ENCODE measurements around the gene CTXN3. TPM values are rescaled to one million over a fixed set of nuclear protein-coding genes. Genes with fewer than 3 reads are reported as not detected.

CTXN3 gene
- total RNA-seq, 3 donors from 2014 or later, result not detected

- intact Hi-C loops (cut with DNase I; ENCODE audit: low total_unique reads), result no loop called here
- Histone ChIP-seq H3K27me3 (no peaks in the 10 kb centered on the region), H3K36me3 (no peaks in the 10 kb centered on the region), H3K27ac (no peak overlapping the region), H3K9me3 (no peaks in the 10 kb centered on the region), H3K4me3 (no peak overlapping the region), H3K4me1 (no peaks in the 10 kb centered on the region)
- TF ChIP-seq POLR2A (IDR thresholded peaks at IDR 0.05), result no peak
- no peak for TF ChIP-seq POLR2AphosphoS5 (IDR thresholded peaks at IDR 0.05)
- TF ChIP-seq CTCF (IDR thresholded peaks at IDR 0.05), result no peak
- no peak for DNase-seq (ENCODE audit: low spot score in 2 of 2)
These were observed 49.2 kb downstream of the CTXN3 start for GRCh38 chr5:127697894-127698600.

GRCh38 chr5:127699416-127699815 lies 50.5 kb downstream of the CTXN3 start:
- no peak for TF ChIP-seq CTCF (IDR thresholded peaks at IDR 0.05)
- TF ChIP-seq POLR2A (IDR thresholded peaks at IDR 0.05), result no peak
- no peak for TF ChIP-seq POLR2AphosphoS5 (IDR thresholded peaks at IDR 0.05)
- no peak for DNase-seq (ENCODE audit: low spot score in 2 of 2)
- Histone ChIP-seq H3K4me1 (no peaks in the 10 kb centered on the region), H3K4me3 (no peak overlapping the region), H3K27me3 (no peaks in the 10 kb centered on the region), H3K9me3 (no peaks in the 10 kb centered on the region), H3K27ac (no peak overlapping the region), H3K36me3 (no peaks in the 10 kb centered on the region)
- intact Hi-C loops (cut with DNase I; ENCODE audit: low total_unique reads), result no loop called here

- DNase-seq (ENCODE audit: low spot score in 2 of 2), result no peak
- no peak overlapping the region for H3K4me3 ChIP-seq
- no peaks in the 10 kb centered on the region for H3K9me3 ChIP-seq
- no peaks in the 10 kb centered on the region for H3K36me3 ChIP-seq
- intact Hi-C loops (cut with DNase I; ENCODE audit: low total_unique reads), result no loop called here
- H3K27me3 ChIP-seq, result no peaks in the 10 kb centered on the region
- H3K27ac ChIP-seq, result no peak overlapping the region
- no peak for TF ChIP-seq POLR2AphosphoS5 (IDR thresholded peaks at IDR 0.05)
- no peak for TF ChIP-seq POLR2A (IDR thresholded peaks at IDR 0.05)
- no peak for TF ChIP-seq CTCF (IDR thresholded peaks at IDR 0.05)
- H3K4me1 ChIP-seq, result peaks cover 0 to 2% of the 10 kb centered on the region in 2 donors
These were observed 51.4 kb downstream of the CTXN3 start for GRCh38 chr5:127700237-127700766.

- Histone ChIP-seq H3K9me3 (no peaks in the 10 kb centered on the region), H3K36me3 (no peaks in the 10 kb centered on the region), H3K4me1 (peaks cover 0 to 5% of the 10 kb centered on the region in 2 donors), H3K4me3 (no peak overlapping the region), H3K27me3 (no peaks in the 10 kb centered on the region), H3K27ac (no peak overlapping the region)
- no peak for DNase-seq (ENCODE audit: low spot score in 2 of 2)
- intact Hi-C loops (cut with DNase I; ENCODE audit: low total_unique reads), result no loop called here
- TF ChIP-seq POLR2AphosphoS5 (IDR thresholded peaks at IDR 0.05) (no peak), POLR2A (IDR thresholded peaks at IDR 0.05) (no peak), CTCF (IDR thresholded peaks at IDR 0.05) (no peak)
These were observed 53.6 kb downstream of the CTXN3 start for GRCh38 chr5:127702434-127702833.

- DNase-seq (ENCODE audit: low spot score in 2 of 2), result no peak
- H3K9me3 ChIP-seq, result no peaks in the 10 kb centered on the region
- H3K36me3 ChIP-seq, result no peaks in the 10 kb centered on the region
- TF ChIP-seq POLR2A (IDR thresholded peaks at IDR 0.05), result no peak
- TF ChIP-seq POLR2AphosphoS5 (IDR thresholded peaks at IDR 0.05), result no peak
- TF ChIP-seq CTCF (IDR thresholded peaks at IDR 0.05), result no peak
- H3K27ac ChIP-seq, result no peak within 1 kb of the TSS
- intact Hi-C loops (cut with DNase I; ENCODE audit: low total_unique reads), result no loop called here
- H3K4me1 ChIP-seq, result peaks cover 0 to 5% of the 10 kb centered on the region in 2 donors
- H3K27me3 ChIP-seq, result no peaks in the 10 kb centered on the region
- H3K4me3 ChIP-seq, result no peak within 1 kb of the TSS
These were observed 54.2 kb downstream of the CTXN3 start, which contains the start of gene CCDC192 for GRCh38 chr5:127702926-127703561. CCDC192 (plus strand) TSS chr5:127703391; CDS start chr5:127703446, 55 bp downstream.
